ENCODE results near the gene KLF15. TPM values are rescaled to one million over a fixed set of nuclear protein-coding genes. Genes with fewer than 3 reads are reported as not detected.

Gene KLF15
- total and polyA plus RNA-seq, 4 donors = 18.1 to 31.3 (median 24.6) TPM

- WGBS, 2 donors = 91 to 96% methylated on average over 24 of the region's 24 CpGs
- peaks cover 0 to 3% (median 3%) of the 10 kb centered on the region in 5 donors for H3K4me1 ChIP-seq (ENCODE audit: control insufficient read depth in 5 of 5, insufficient read depth in 5 of 5, low read length in 5 of 5)
- TF ChIP-seq, protein P1, sequence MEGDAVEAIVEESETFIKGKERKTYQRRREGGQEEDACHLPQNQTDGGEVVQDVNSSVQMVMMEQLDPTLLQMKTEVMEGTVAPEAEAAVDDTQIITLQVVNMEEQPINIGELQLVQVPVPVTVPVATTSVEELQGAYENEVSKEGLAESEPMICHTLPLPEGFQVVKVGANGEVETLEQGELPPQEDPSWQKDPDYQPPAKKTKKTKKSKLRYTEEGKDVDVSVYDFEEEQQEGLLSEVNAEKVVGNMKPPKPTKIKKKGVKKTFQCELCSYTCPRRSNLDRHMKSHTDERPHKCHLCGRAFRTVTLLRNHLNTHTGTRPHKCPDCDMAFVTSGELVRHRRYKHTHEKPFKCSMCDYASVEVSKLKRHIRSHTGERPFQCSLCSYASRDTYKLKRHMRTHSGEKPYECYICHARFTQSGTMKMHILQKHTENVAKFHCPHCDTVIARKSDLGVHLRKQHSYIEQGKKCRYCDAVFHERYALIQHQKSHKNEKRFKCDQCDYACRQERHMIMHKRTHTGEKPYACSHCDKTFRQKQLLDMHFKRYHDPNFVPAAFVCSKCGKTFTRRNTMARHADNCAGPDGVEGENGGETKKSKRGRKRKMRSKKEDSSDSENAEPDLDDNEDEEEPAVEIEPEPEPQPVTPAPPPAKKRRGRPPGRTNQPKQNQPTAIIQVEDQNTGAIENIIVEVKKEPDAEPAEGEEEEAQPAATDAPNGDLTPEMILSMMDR (IDR thresholded peaks at IDR 0.05; ENCODE audit: control extremely low read depth, extremely low read depth) = no peak
- no peaks in the 10 kb centered on the region for H3K36me3 ChIP-seq (ENCODE audit: control insufficient read depth in 4 of 4, insufficient read depth in 4 of 4, low read length in 4 of 4)
- no peak for DNase-seq
- H3K9me3 ChIP-seq (ENCODE audit: control insufficient read depth in 4 of 4, insufficient read depth in 3 of 4, low read length in 3 of 4) = peaks cover 0 to 2% (median 0%) of the 10 kb centered on the region in 4 donors
- H3K9ac ChIP-seq (ENCODE audit: insufficient read depth in 1 of 2, low read length in 2 of 2) = no peak overlapping the region
- H3K27ac ChIP-seq (ENCODE audit: low read depth in 1 of 2, low read length in 1 of 2) = no peak overlapping the region
- no peak overlapping the region for H3K4me3 ChIP-seq
- H3K27me3 ChIP-seq (ENCODE audit: control insufficient read depth in 3 of 3, insufficient read depth in 3 of 3, low read length in 2 of 3) = no peaks in the 10 kb centered on the region
- ATAC-seq (ENCODE audit: insufficient read depth, low FRiP score) = no peak
Measured at GRCh38 chr3:126308394-126309125, 48.6 kb downstream of the KLF15 start.

DNA sequence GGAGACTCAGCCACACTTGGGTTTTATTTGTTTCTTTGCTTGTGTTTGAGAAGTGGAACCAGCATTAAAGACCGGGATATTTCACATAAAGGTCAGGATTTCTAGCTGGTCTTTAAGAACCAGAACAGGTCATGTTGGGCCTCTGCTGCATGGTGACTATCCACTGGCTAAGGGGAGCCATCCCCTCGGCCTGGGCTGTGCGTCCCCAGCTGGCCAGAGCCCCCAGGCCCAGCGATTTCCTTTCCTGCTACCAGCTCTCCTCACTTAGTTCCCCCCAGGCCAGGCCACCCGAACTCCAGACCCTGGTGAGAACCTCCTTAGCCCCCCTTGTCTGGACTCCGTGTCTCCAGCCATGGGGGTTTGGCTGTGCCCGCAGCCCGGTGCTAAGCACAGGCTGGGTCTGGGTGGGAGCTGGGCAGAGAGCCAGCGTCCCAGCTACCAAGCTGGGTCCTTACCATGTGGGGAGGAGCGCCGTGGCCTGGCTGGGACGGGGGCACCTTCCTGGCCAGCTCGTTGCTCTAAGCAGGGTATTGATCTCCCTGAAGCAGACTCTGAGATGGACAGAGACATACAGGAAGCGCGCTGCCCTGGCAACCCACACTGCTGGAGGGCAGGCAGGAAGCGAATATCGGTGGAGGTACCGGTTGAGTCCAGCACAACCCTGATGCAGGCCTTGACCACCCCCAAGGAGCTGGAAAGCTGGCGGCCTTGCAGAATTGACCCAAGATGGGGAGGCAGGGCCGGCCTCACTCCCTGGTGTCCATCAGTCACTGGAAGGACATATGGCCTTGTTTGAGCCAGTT is 49.4 kb downstream of the KLF15 start:
- no peak overlapping the region for H3K4me3 ChIP-seq
- ATAC-seq (ENCODE audit: insufficient read depth, low FRiP score) (no peak), DNase-seq (no peak)
- H3K9ac ChIP-seq (ENCODE audit: insufficient read depth in 1 of 2, low read length in 2 of 2) = no peak overlapping the region
- TF ChIP-seq, protein P1 (IDR thresholded peaks at IDR 0.05; ENCODE audit: control extremely low read depth, extremely low read depth) = no peak
- peaks cover 0 to 7% (median 1%) of the 10 kb centered on the region in 4 donors for H3K9me3 ChIP-seq (ENCODE audit: control insufficient read depth in 4 of 4, insufficient read depth in 3 of 4, low read length in 3 of 4)
- WGBS, 2 donors = 93% methylated on average over 20 of the region's 20 CpGs
- no peaks in the 10 kb centered on the region for H3K27me3 ChIP-seq (ENCODE audit: control insufficient read depth in 3 of 3, insufficient read depth in 3 of 3, low read length in 2 of 3)
- no peaks in the 10 kb centered on the region for H3K36me3 ChIP-seq (ENCODE audit: control insufficient read depth in 4 of 4, insufficient read depth in 4 of 4, low read length in 4 of 4)
- H3K27ac ChIP-seq (ENCODE audit: low read depth in 1 of 2, low read length in 1 of 2) = no peak overlapping the region
- peaks cover 0 to 3% (median 0%) of the 10 kb centered on the region in 5 donors for H3K4me1 ChIP-seq (ENCODE audit: control insufficient read depth in 5 of 5, insufficient read depth in 5 of 5, low read length in 5 of 5)

DNA sequence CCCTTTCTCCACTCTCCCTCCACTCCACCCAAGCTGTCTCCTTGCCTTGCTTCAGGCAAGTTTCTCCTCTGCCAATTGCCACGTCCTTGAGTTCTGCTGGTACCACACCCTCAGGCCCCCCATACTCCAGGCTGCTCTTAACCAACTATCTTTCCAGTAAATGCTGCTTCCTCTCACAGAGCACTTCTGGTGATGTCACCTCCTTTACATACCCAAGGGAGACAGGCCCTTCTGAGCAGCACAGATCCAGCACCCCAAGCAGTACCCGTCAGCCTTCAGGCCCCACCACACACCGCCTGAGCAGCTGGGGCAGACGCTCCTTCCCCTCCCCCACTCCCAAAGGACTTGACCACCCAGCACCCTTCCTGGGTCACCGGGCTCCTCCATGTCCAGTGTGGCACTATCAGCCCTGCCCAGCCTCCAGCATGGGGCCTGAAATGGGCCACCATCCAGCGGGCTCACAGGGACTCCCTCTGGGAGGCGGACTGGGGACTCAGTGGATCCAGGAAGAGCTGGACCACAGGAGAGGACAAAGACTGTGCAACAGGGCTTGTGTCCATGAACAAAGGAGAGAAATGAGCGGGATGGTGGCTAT is 50.2 kb downstream of the KLF15 start:
- Histone ChIP-seq H3K9ac (ENCODE audit: insufficient read depth in 1 of 2, low read length in 2 of 2) (no peak overlapping the region), H3K4me1 (ENCODE audit: control insufficient read depth in 5 of 5, insufficient read depth in 5 of 5, low read length in 5 of 5) (peaks cover 0 to 3% (median 0%) of the 10 kb centered on the region in 5 donors), H3K9me3 (ENCODE audit: control insufficient read depth in 4 of 4, insufficient read depth in 3 of 4, low read length in 3 of 4) (peaks cover 0 to 7% (median 1%) of the 10 kb centered on the region in 4 donors), H3K27me3 (ENCODE audit: control insufficient read depth in 3 of 3, insufficient read depth in 3 of 3, low read length in 2 of 3) (no peaks in the 10 kb centered on the region), H3K36me3 (ENCODE audit: control insufficient read depth in 4 of 4, insufficient read depth in 4 of 4, low read length in 4 of 4) (no peaks in the 10 kb centered on the region), H3K27ac (ENCODE audit: low read depth in 1 of 2, low read length in 1 of 2) (no peak overlapping the region), H3K4me3 (no peak overlapping the region)
- TF ChIP-seq, protein P1 (IDR thresholded peaks at IDR 0.05; ENCODE audit: control extremely low read depth, extremely low read depth) = no peak
- ATAC-seq (ENCODE audit: insufficient read depth, low FRiP score) = no peak
- no peak for DNase-seq
- WGBS, 2 donors = 93 to 94% methylated on average over 8 of the region's 8 CpGs
